Medulla oblongata (tissue), 1 donor: ENCODE measurements around the gene PUSL1.

Source experiments
- DNase-seq: peaks from one replicate; pipeline ENCODE4 v3.0.0-alpha.2; 2015; ENCODE audit errors: extremely low spot score

PUSL1 gene

DNA sequence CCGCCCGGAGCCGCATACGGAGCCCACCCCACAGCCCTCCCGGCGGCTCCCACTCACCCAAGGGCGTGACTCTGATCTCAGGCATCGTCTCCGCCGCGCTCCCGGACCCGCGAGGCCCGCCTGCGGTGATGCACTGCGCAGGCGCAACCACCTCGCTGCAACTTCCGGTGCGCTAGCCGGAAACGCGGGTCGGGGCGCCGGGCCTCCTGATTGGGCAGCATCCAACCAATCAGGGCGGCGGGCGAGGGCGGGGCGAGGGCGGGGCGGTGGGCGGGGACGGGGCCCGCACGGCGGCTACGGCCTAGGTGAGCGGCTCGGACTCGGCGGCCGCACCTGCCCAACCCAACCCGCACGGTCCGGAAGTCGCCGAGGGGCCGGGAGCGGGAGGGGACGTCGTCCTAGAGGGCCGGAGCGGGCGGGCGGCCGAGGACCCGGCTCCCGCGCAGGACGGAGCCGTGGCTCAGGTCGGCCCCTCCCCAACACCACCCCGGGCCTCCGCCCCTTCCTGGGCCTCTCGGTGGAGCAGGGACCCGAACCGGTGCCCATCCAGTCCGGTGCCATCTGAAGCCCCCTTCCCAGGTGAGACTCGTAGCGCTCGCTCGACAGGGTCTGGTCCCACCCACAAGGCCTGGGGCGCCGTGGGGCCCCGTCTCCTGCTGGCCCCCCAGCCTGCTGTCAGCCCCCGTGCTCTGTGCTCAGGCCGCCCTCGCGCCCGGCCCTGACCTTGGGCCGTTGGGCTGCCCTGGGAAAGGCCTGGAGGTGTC lies 16.3 kb downstream of the PUSL1 start, which contains the start of the genes CPTP and INTS11:
Gene CPTP (plus strand): TSS at position 279 of the 764 bp plus-strand sequence. CDS start 2,109 bp downstream, outside the sequence.
Gene INTS11 (minus strand): TSS at position 137 of the 764 bp plus-strand sequence. CDS start 52 bp downstream, at position 85.
- DNase-seq = peak; percentile 92

DNA sequence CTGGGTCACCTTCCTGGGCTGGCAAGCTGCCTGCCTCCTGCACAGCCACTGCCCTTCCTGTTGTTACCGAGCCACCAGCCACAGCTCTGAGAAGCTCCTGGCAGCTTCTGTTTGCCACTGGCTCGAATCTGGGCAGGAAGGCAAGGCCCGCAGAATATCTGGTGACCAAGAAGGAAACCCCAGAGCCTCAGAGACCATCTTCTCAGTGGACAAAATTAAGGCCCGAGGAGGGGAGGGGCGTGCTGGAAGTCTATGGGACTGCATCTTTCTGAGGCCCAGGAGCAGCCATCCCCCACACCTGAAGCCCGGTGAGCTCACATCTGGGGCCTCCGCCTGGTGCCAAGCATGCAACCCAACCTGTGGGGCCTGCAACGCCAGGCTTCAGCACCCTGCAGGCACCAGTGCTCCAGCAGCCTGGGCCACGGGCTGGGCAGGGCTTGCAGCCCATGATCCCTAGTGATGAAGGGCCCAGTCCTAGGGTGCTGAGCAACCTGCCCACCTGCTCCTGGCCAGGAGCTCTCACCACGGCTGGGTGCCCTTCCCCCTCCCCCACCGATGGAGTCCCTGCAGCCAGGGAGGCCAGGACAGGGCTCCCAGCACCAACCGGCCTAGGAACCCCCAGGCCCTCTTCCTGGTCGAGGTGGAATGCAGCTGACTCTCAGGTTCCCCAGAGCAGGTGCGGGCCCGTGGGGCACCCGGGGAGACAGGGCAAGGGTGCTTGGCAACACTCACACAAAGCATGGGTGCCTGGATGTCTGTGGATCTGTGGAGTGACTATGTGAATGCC lies 17.1 kb downstream of the PUSL1 start:
- DNase-seq = no peak

DNA sequence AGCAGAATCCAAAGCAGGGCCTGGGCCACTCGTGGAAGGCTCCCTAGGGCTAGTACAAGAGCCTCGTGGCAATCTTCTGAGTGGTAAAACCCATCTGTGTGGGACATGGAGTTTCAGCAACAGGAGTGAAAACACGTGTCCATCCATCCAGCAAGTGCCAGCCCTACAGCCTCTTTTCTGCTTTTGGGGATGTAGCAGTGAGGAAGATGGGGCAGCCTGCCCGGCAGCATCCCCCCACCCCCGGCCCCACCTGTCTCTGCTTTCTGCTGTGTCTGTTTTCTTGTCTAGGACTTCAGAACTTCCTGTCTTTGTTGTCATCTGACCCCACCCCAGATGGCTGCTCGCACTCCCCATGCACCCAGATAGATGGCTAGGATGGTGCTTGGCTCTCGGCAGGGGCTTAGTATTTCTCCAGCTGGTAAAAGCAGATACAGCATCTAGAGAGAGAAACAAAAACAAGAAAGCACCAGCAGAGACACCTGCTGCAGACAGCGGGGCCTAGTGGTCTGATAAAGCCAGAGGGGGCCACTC lies 17.7 kb downstream of the PUSL1 start:
- DNase-seq = no peak

DNA sequence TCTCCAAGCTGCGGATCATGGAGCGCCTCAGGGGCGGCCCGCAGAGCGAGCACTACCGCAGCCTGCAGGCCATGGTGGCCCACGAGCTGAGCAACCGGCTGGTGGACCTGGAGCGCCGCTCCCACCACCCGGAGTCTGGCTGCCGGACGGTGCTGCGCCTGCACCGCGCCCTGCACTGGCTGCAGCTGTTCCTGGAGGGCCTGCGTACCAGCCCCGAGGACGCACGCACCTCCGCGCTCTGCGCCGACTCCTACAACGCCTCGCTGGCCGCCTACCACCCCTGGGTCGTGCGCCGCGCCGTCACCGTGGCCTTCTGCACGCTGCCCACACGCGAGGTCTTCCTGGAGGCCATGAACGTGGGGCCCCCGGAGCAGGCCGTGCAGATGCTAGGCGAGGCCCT lies 18.9 kb downstream of the PUSL1 start:
- no peak for DNase-seq

DNA sequence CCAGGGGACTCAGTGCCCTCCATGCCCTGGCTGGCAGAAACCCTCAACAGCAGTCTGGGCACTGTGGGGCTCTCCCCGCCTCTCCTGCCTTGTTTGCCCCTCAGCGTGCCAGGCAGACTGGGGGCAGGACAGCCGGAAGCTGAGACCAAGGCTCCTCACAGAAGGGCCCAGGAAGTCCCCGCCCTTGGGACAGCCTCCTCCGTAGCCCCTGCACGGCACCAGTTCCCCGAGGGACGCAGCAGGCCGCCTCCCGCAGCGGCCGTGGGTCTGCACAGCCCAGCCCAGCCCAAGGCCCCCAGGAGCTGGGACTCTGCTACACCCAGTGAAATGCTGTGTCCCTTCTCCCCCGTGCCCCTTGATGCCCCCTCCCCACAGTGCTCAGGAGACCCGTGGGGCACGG lies 19.9 kb downstream of the PUSL1 start:
- DNase-seq = no peak

DNA sequence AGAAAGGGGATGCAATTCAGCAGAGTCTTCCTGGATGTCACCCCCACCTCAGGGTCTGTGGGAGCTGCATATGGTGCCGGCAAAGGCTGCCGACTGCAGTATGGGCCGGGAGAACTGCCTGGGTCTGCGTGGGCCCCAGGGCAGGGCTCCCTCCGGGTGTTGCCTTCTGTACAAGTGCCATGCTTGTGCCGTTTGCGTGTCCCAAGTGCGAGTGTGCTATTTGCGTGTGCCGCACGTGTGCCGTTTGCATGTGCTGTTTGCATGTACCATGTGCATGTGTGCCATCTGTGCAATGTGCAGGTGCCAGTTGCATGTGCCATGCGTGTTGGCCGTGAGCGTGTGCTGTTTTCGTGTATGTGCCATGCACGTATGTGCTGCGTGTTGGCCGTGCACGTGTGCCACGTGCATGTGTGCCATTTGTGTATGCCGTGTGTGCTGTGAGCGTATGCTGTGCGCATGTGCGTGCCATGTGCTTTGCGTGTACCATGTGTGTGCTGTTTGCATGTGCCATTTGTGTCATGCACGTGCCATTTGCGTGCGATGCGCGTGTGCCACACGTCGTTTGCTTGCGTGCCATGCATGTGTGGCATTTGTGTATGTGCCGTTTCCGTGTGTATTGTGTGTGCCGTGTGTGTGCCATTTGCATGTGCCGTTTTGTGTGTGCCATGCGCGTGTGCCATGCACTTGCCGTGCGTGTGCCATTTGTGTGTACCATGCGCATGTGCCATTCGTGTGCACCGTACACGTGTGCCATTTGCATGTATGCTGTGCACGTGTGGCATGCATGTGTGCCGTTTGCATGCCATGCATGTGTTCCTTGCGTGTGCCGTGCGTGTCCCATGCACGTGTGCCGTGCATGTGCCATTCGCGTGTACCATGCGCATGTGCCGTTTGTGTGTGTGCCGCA lies 21.2 kb downstream of the PUSL1 start:
- no peak for DNase-seq

DNA sequence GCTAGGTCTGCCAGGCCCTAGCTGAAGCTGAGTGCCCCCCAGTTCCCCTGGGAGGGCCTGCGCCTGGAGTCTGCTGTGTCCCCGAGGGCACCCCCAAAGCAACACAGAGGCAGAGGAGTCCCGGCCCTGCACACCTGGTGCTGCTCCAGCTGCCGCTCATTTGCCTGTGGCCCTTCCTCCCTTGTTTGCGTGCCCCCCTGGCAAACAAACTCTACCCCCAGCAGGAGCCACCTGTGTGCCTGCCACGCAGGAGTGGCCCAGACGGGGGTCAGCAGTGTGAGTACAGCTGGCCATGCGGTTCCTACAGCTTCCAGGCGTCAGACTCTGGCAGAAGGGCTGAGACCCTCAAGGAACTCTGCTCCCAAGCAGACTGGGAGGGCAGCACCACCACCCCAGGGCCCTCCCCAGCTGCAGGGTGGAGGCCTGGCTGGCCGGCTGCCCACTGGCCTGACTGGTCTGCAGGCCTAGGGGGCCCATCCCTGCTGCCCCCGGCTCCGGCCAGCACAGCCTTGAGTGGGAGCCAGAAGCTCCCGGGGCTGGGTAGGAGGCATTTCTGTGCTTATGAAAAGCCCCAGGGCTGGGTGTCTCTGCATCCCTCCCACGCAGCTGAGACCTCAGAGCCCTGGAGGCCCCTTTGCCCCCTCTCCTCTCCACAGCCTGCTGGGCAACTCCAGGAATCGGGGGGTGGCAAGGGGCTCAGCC lies 22.1 kb downstream of the PUSL1 start:
- DNase-seq = no peak

DNA sequence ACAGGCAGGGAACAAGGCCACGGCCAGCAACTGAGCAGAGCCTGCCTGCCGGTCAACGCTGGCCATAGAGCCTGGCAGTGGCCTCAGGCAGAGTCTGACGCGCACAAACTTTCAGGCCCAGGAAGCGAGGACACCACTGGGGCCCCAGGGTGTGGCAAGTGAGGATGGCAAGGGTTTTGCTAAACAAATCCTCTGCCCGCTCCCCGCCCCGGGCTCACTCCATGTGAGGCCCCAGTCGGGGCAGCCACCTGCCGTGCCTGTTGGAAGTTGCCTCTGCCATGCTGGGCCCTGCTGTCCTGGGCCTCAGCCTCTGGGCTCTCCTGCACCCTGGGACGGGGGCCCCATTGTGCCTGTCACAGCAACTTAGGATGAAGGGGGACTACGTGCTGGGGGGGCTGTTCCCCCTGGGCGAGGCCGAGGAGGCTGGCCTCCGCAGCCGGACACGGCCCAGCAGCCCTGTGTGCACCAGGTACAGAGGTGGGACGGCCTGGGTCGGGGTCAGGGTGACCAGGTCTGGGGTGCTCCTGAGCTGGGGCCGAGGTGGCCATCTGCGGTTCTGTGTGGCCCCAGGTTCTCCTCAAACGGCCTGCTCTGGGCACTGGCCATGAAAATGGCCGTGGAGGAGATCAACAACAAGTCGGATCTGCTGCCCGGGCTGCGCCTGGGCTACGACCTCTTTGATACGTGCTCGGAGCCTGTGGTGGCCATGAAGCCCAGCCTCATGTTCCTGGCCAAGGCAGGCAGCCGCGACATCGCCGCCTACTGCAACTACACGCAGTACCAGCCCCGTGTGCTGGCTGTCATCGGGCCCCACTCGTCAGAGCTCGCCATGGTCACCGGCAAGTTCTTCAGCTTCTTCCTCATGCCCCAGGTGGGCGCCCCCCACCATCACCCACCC lies 22.9 kb downstream of the PUSL1 start, which contains the start of gene TAS1R3:
Gene TAS1R3 (plus strand): TSS at position 213 of the 898 bp plus-strand sequence. CDS start 66 bp downstream, at position 279.
- DNase-seq = no peak

DNA sequence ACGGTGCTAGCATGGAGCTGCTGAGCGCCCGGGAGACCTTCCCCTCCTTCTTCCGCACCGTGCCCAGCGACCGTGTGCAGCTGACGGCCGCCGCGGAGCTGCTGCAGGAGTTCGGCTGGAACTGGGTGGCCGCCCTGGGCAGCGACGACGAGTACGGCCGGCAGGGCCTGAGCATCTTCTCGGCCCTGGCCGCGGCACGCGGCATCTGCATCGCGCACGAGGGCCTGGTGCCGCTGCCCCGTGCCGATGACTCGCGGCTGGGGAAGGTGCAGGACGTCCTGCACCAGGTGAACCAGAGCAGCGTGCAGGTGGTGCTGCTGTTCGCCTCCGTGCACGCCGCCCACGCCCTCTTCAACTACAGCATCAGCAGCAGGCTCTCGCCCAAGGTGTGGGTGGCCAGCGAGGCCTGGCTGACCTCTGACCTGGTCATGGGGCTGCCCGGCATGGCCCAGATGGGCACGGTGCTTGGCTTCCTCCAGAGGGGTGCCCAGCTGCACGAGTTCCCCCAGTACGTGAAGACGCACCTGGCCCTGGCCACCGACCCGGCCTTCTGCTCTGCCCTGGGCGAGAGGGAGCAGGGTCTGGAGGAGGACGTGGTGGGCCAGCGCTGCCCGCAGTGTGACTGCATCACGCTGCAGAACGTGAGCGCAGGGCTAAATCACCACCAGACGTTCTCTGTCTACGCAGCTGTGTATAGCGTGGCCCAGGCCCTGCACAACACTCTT lies 23.8 kb downstream of the PUSL1 start:
- no peak for DNase-seq

DNA sequence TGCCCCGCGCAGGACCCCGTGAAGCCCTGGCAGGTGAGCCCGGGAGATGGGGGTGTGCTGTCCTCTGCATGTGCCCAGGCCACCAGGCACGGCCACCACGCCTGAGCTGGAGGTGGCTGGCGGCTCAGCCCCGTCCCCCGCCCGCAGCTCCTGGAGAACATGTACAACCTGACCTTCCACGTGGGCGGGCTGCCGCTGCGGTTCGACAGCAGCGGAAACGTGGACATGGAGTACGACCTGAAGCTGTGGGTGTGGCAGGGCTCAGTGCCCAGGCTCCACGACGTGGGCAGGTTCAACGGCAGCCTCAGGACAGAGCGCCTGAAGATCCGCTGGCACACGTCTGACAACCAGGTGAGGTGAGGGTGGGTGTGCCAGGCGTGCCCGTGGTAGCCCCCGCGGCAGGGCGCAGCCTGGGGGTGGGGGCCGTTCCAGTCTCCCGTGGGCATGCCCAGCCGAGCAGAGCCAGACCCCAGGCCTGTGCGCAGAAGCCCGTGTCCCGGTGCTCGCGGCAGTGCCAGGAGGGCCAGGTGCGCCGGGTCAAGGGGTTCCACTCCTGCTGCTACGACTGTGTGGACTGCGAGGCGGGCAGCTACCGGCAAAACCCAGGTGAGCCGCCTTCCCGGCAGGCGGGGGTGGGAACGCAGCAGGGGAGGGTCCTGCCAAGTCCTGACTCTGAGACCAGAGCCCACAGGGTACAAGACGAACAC lies 24.5 kb downstream of the PUSL1 start:
- no peak for DNase-seq

DNA sequence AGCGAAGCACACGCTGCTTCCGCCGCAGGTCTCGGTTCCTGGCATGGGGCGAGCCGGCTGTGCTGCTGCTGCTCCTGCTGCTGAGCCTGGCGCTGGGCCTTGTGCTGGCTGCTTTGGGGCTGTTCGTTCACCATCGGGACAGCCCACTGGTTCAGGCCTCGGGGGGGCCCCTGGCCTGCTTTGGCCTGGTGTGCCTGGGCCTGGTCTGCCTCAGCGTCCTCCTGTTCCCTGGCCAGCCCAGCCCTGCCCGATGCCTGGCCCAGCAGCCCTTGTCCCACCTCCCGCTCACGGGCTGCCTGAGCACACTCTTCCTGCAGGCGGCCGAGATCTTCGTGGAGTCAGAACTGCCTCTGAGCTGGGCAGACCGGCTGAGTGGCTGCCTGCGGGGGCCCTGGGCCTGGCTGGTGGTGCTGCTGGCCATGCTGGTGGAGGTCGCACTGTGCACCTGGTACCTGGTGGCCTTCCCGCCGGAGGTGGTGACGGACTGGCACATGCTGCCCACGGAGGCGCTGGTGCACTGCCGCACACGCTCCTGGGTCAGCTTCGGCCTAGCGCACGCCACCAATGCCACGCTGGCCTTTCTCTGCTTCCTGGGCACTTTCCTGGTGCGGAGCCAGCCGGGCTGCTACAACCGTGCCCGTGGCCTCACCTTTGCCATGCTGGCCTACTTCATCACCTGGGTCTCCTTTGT lies 25.3 kb downstream of the PUSL1 start:
- DNase-seq = no peak

DNA sequence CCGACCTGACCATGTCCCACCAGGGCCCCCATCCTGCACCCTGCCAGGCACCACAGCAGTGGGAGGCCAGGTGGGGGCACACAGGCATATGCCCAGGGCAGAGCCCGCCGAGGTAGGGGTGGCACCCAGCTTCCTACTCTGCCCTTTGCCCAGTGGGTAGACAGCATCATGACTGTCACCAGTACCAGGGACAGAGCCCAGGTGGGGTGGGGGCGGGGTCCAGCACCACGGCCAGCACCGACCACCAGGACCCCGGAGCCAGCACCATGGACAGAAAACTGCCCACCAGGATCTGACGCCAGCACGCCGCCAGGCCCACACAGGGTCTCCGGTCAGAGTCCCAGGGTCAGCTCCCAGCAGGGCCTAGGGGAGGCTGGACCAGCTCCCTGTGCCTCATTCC lies 26.4 kb downstream of the PUSL1 start:
- no peak for DNase-seq

DNA sequence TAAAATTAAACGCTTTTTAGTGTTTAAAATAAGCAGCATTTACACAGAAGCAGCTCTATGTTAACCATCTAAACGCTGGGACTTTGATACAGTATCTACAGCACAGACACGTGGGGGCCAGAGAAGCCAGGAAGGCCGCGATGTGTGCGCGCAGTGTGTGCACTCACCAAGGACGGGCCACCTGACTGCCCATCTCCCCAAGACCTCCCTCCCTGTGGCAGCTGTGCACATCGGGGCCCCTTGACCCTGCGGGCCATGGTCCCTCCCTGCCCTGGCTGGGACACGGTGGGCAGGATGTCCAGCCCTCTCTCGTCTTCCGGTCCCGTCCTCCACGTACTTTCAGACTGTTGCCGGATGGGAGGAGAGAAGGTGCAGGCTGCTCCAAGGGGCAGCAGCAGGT lies 26.9 kb downstream of the PUSL1 start:
- no peak for DNase-seq

DNA sequence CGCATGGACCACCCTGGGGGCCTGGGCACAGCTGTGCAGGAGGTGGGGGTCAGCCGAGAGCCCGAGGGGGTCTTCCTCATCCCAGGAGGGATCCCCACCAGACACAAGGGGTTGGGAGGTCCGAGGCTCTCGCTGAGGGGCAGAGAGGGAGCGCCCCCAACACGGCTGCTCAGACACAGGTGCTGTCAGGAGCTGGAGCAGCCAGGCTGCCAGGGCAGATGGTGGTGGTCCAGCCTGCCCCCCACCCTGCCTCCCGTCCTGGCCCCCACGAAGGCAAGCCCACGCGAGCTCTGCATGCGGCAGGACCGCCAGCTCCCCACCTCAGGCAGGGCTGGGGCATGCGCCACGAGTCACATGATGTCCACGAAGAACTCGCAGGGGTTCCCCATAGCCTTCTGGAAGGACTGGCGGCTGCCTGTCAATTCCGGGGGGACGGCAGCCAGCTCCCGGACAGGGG lies 27.4 kb downstream of the PUSL1 start:
- DNase-seq = no peak

DNA sequence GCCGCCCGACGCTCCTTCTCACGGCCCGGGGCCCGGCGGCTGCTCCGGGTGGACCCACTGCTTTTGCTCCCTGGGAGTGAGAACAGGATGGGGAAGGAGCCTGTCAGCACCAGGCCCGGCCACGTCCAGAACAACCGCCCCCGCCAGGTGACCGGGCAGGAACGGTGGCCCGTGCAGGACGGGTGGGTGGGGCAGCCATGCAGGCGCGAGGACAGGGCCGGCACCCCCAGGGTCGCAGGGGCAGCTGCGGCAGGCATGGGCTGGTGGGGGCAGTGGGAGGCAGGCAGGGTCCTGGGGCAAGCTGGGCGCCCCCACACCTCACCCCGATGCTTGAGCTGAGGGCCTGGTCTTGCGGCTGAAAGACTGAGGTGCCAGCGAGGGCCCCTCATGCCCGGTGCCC lies 28.0 kb downstream of the PUSL1 start:
- DNase-seq = no peak

DNA sequence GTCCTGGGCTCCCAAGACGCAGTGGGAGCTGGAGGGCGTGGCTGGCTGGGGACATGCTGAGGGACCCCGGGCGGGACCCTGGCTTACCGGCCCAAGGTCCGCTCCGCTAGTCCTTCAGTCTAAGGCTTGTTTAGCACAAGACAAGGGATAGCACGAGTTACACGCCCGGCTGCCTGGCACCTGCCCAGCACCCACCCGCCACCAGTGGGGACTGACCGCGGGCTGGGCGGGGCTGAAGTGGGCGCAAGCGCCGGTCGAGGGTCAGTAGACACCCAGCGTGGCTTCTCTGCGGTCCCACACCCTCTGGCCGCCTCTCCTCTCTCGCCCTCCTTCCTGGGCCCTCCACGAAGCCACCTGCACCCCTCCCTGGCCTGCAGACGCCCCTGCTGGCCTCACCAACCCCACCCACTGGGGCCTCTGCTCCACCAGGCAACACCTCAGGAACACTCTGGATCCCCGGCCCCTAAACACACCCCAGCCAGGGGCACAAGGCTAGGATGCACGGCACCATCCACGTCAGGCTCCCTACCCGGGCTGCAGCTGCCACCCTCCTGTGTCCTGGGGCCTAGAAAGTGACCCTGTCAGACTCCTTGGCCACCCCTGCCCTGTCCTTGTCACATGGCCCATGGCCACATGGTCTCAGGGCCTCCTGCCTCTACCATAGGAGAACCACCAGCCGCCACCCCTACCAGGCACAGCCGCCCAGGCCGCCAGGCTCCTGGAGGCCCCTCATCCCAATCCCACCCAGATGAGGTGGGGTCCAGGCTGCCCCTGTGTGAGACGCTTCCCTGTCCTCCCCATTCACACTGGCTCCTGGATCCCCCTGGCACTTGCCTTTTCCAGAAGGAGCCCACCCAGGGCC lies 28.8 kb downstream of the PUSL1 start:
- no peak for DNase-seq

DNA sequence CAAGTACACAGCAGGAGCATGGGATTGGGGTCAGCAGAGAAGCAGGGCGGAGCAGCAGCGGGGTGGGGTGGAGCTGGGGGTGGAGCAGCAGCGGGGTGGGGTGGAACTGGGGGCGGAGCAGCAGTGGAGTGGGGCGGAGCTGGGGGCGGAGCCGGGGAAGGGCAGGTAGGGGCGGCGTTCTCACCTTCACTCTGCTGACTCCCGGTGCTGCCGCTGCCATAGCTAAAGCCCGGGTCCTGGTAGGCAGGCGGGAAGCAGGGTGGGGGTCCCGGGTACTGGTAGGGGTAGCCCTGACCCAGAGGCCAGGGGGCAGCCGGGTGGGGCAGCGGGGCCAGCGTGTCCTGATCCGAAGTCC lies 29.4 kb downstream of the PUSL1 start:
- DNase-seq = no peak
